Subcutaneous abdominal adipose tissue (tissue), 5 donors: ENCODE data around the gene QSOX2.

Experiments
- H3K27ac ChIP-seq: one replicate; pipeline ENCODE4 v1.7.0; 2013; ENCODE audit warnings: low read depth, mild to moderate bottlenecking, inconsistent platforms, low read length, moderate library complexity
- H3K27me3 ChIP-seq, 5 donors: one replicate each; pipeline ENCODE4 v1.7.0; 2013; ENCODE audit warnings: low read length in 5 of 5, inconsistent platforms in 1 of 5; ENCODE audit not compliant: control insufficient read depth in 5 of 5, insufficient read depth in 4 of 5
- H3K36me3 ChIP-seq, 5 donors: one replicate each; pipeline ENCODE4 v1.7.0; 2013; ENCODE audit warnings: low read length in 5 of 5; ENCODE audit not compliant: control insufficient read depth in 5 of 5, insufficient read depth in 5 of 5
- H3K4me1 ChIP-seq, 5 donors: one replicate each; pipeline ENCODE4 v1.7.0; 2013; ENCODE audit warnings: low read length in 5 of 5, mild to moderate bottlenecking in 3 of 5, moderate library complexity in 1 of 5; ENCODE audit not compliant: control insufficient read depth in 5 of 5, insufficient read depth in 5 of 5
- H3K4me3 ChIP-seq, 5 donors: one replicate each; pipeline ENCODE4 v1.7.0; 2013; ENCODE audit warnings: low read length in 5 of 5, low read depth in 1 of 5
- H3K9ac ChIP-seq, 5 donors: one replicate each; pipeline ENCODE4 v1.7.0; 2013; ENCODE audit warnings: low read length in 5 of 5, mild to moderate bottlenecking in 4 of 5, moderate library complexity in 3 of 5
- H3K9me3 ChIP-seq, 5 donors: one replicate each; pipeline ENCODE4 v1.7.0; 2013; ENCODE audit warnings: low read length in 5 of 5; ENCODE audit not compliant: control insufficient read depth in 5 of 5
- donor health status: healthy.
- donor health status: healthy.
- donor health status: healthy.
- donor health status: healthy.
- donor health status: healthy.

Gene QSOX2

GRCh38 chr9:136289651-136290507 lies 44.3 kb upstream of the QSOX2 start:
- Histone ChIP-seq H3K27me3 (peaks cover 14 to 32% (median 25%) of the 10 kb centered on the region in 5 donors), H3K36me3 (no peaks in the 10 kb centered on the region), H3K27ac (no peak overlapping the region)

GRCh38 chr9:136287960-136288753 lies 42.5 kb upstream of the QSOX2 start:
- Histone ChIP-seq H3K4me3 (no peak overlapping the region), H3K9ac (no peak overlapping the region), H3K36me3 (no peaks in the 10 kb centered on the region), H3K4me1 (peaks cover 1 to 9% (median 5%) of the 10 kb centered on the region in 5 donors), H3K27ac (no peak overlapping the region), H3K27me3 (peaks cover 14 to 36% (median 32%) of the 10 kb centered on the region in 5 donors), H3K9me3 (peaks cover 0 to under 1% (median 0%) of the 10 kb centered on the region in 5 donors)

More at GRCh38 chr9:136289651-136290507, 44.3 kb upstream of the QSOX2 start:
- H3K4me3 ChIP-seq, result no peak overlapping the region
- no peak overlapping the region for H3K9ac ChIP-seq
- peaks cover 0 to 7% (median 0%) of the 10 kb centered on the region in 5 donors for H3K9me3 ChIP-seq
- H3K4me1 ChIP-seq, result peaks cover 0 to 2% (median 0%) of the 10 kb centered on the region in 5 donors

- H3K4me3 ChIP-seq, result no peak overlapping the region
- H3K27ac ChIP-seq, result no peak overlapping the region
- peaks cover 0 to 10% (median 7%) of the 10 kb centered on the region in 5 donors for H3K4me1 ChIP-seq
These were observed 41.4 kb upstream of the QSOX2 start for GRCh38 chr9:136286987-136287379.

GRCh38 chr9:136286359-136286986 lies 40.9 kb upstream of the QSOX2 start:
- Histone ChIP-seq H3K4me1 (peaks cover 0 to 10% (median 7%) of the 10 kb centered on the region in 5 donors), H3K27ac (no peak overlapping the region), H3K9me3 (no peaks in the 10 kb centered on the region), H3K27me3 (peaks cover 14 to 43% (median 37%) of the 10 kb centered on the region in 5 donors), H3K4me3 (no peak overlapping the region), H3K9ac (no peak overlapping the region), H3K36me3 (no peaks in the 10 kb centered on the region)

More at GRCh38 chr9:136286987-136287379, 41.4 kb upstream of the QSOX2 start:
- Histone ChIP-seq H3K36me3 (no peaks in the 10 kb centered on the region), H3K9ac (no peak overlapping the region), H3K9me3 (no peaks in the 10 kb centered on the region), H3K27me3 (peaks cover 14 to 40% (median 36%) of the 10 kb centered on the region in 5 donors)

GRCh38 chr9:136285501-136286358 lies 40.1 kb upstream of the QSOX2 start:
- H3K27ac ChIP-seq, result no peak overlapping the region
- peaks cover 14 to 43% (median 39%) of the 10 kb centered on the region in 5 donors for H3K27me3 ChIP-seq
- H3K9me3 ChIP-seq, result no peaks in the 10 kb centered on the region
- peaks cover 0 to 10% (median 7%) of the 10 kb centered on the region in 5 donors for H3K4me1 ChIP-seq
- H3K36me3 ChIP-seq, result no peaks in the 10 kb centered on the region
- H3K4me3 ChIP-seq, result no peak overlapping the region
- H3K9ac ChIP-seq, result no peak overlapping the region

- peaks cover 17 to 43% (median 42%) of the 10 kb centered on the region in 5 donors for H3K27me3 ChIP-seq
- H3K9me3 ChIP-seq, result peaks cover 0 to 3% (median under 1%) of the 10 kb centered on the region in 5 donors
- H3K27ac ChIP-seq, result no peak overlapping the region
- peaks cover 0 to 10% (median 7%) of the 10 kb centered on the region in 5 donors for H3K4me1 ChIP-seq
- no peak overlapping the region for H3K4me3 ChIP-seq
- H3K9ac ChIP-seq, result no peak overlapping the region
- no peaks in the 10 kb centered on the region for H3K36me3 ChIP-seq
These were observed 39.3 kb upstream of the QSOX2 start for GRCh38 chr9:136284951-136285350.

- no peak overlapping the region for H3K9ac ChIP-seq
- H3K27me3 ChIP-seq, result peaks cover 17 to 48% (median 41%) of the 10 kb centered on the region in 5 donors
- no peak overlapping the region for H3K27ac ChIP-seq
- peaks cover 0 to 9% (median 7%) of the 10 kb centered on the region in 5 donors for H3K9me3 ChIP-seq
- H3K4me3 ChIP-seq, result no peak overlapping the region
- H3K4me1 ChIP-seq, result peaks cover 0 to 10% (median 7%) of the 10 kb centered on the region in 5 donors
- H3K36me3 ChIP-seq, result no peaks in the 10 kb centered on the region
These were observed 38.7 kb upstream of the QSOX2 start for GRCh38 chr9:136284311-136284710.

- Histone ChIP-seq H3K27ac (no peak overlapping the region), H3K36me3 (no peaks in the 10 kb centered on the region), H3K4me3 (peak overlapping the region in 4 of 5 donors; percentile 17 to 49 (median 24)), H3K27me3 (peaks cover 14 to 50% (median 41%) of the 10 kb centered on the region in 5 donors), H3K9me3 (peaks cover 0 to 10% (median 9%) of the 10 kb centered on the region in 5 donors), H3K9ac (peak overlapping the region in 1 of 5 donors; percentile 62), H3K4me1 (peaks cover 0 to 10% (median 7%) of the 10 kb centered on the region in 5 donors)
These were observed 38.0 kb upstream of the QSOX2 start for GRCh38 chr9:136283291-136284235.
